Mesenteric fat pad (tissue), 1 donor: ENCODE measurements around the gene PLEKHA6. TPM values are rescaled to one million over a fixed set of nuclear protein-coding genes. Genes with fewer than 3 reads are reported as not detected.
"Not testable (repeated sequence)": the region's sequence is repeated elsewhere in the genome, so short reads cannot be mapped to it uniquely, and the experiment has no call there.

Source experiments
- DNase-seq: peaks from one replicate; pipeline ENCODE4 v3.0.0-alpha.2; 2020; ENCODE audit warnings: low spot score
- total RNA-seq: library from RNA; stranded (reverse); fragmentation: NEBNext Ultra II Directional; extraction: Animal tissue kit (Norgen Biotek cat#: 25700); gene quantifications from one replicate; pipeline ENCODE4 v1.2.1, GENCODE V29; 2021
- donor health status: DM: yes; HTN: yes; CAD: no.

The PLEKHA6 gene
- total RNA-seq, 1 donor from 2014 or later: 3.5 TPM

DNA sequence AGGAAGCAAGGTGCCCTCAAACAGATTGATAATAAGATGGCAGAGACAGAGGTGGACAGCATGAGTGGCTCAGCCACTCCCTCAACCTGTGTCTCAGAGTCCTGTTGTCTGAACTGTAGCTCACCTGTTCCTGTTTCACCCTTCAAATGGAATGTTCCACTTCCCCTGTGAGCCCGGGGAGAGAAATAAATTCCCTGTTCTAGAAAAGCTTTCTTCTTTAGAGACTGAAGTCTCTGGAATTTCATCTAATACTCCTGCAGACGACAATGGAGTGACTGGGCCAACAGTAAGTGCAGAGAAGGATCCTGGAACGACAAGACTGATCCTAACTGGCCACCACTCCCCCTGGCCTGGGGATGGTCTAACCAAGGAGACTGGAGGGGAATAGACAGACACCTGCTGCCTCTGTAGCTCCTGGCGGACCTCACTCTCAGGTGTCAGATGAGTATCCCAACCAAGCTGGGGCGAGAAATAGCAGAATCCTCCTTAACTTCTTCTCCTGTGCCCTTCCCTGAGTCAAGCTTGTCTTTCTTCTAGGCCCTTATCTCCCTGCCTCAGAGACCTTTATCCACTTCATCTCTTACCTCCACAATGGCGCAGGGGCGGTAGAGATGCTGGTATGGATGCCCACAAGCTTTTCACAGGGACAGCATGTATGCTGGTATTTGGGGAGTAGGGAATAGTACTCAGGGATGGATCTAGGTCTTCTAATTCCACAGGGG lies 45.4 kb downstream of the PLEKHA6 start:
- no peak for DNase-seq

DNA sequence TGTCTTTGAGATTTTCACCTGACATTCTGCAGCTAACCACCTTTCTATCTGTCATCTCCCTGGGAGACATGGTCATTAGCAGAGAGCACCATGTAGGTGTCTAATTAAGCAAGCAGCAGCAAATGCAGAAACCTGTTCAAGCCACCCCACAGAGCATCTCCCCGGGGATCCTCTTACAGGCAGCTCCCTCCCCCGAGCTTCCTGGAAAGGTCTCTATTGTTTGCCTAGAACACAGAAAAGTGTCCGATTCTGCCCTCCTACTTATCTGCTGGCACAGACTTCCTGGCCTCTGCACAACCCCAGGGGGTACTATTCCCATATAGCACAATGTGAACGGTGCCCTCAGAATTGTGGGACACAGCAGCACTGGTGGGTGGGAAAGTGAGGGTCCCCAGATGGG lies 46.1 kb downstream of the PLEKHA6 start:
- no peak for DNase-seq

GRCh38 chr1:204310970-204311369 lies 48.8 kb downstream of the PLEKHA6 start:
- not testable (repeated sequence) for DNase-seq

DNA sequence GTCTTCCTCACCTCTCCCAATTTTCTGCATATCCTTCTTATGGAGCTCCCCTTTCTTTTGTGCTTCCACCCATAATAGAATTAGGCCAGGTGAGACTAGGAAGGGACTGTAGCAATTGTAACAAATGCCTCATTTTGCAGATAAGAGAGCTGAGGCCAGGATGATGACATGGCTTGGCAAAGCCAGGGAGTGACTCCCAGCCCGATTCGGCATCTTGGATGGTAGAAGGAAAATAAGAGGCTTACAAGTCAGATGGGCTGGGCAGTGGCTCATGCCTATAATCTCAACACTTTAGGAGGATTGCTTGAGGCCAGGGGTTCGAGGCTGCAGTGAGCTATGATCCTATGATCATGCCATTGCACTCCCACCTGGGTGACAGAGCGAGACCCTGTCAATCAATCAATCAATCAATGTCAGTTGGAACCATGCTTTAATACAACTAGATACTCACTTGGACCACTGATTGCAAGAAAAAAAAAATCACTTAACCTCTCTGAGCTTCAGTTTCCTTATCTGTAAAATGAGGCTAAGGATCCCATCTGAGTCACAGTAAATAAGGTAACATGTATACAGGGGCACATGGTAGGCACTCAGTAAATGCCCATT lies 51.6 kb downstream of the PLEKHA6 start:
- no peak for DNase-seq

GRCh38 chr1:204307334-204307883 lies 52.3 kb downstream of the PLEKHA6 start:
- DNase-seq: no peak

DNA sequence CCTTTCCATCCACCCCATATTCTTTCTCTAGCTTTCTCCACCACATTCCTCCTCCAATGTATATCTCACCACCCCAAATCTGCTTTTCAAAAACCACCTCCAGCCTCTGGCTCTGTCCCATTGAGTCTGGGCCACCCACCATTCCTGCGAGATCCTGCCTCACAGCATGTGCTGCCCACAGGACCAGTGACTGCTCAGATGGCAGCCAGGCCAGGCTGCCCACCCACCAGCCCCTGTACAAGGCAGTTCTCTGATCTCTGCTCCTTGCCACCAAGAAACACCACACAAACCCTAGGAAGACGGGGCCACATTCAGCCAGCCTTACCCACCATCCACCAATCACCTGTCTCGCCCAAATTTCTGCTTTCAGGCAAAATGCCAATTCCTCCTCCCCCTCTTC lies 53.7 kb downstream of the PLEKHA6 start:
- DNase-seq: no peak

DNA sequence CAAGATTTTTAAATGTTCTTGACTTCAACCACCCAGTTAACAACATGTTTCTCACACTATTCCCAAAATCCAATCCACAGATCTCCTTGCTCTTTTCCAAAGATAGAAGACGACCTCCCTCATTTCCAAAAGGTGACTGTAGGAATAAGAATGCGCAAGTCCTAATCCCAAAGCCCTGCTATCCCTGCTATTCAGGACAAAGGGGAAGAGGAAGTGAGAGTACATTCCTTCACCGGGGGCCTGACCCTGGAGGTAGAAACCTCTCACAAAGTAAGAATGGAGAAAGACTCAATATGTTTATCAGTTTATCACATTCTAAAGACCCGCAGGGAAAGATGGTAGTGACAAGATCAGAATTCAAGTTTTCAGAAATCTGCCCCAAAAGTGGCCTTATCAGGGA lies 55.7 kb downstream of the PLEKHA6 start:
- DNase-seq: no peak

GRCh38 chr1:204302769-204303168 lies 57.0 kb downstream of the PLEKHA6 start:
- no peak for DNase-seq

GRCh38 chr1:204301171-204301957 lies 58.4 kb downstream of the PLEKHA6 start:
- no peak for DNase-seq

GRCh38 chr1:204299814-204300365 lies 59.8 kb downstream of the PLEKHA6 start:
- no peak for DNase-seq

- DNase-seq: no peak
These were observed 63.2 kb downstream of the PLEKHA6 start for GRCh38 chr1:204296431-204296988.

- DNase-seq: no peak
These were observed 64.1 kb downstream of the PLEKHA6 start for GRCh38 chr1:204295671-204296070.

DNA sequence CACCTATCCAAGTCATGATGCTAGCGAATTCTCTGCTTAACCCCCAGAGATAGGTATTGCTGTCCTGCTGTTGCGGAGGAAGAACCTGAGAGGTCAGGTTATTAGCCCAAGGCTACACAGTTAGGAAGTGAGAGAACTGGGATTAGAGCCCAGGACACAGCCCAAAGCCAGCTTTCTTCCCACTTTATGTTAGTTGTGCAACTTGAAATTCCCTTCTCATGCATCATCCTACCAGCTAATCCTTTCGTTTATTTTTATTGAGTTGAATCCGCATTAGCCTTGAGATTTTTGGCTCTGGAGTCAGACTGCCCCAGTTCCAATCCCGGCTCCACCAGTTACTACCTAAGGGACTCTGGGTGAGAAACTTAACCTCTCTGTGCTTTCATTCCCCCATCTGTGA lies 65.4 kb downstream of the PLEKHA6 start:
- DNase-seq: no peak

GRCh38 chr1:204293605-204294337 lies 66.0 kb downstream of the PLEKHA6 start:
- no peak for DNase-seq

DNA sequence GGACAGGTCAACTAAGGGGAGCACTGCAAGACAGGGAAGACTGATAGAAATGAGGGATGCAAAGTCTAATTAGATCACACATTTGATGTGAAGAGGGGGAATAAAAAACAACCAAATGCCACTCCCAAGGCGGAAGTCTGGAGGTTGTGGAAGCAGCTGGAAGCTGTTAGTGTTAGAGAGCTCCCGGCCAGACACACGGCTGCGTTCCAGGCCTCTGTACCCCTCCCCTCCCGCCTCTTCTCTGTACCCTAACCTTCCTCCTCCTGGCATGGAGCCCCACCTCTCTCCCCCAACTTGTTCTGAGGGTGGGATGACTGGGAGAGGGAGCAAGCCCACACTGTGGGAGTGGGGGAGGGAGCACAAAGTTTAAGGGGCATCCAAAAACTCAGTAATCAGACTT lies 67.0 kb downstream of the PLEKHA6 start:
- DNase-seq: no peak

DNA sequence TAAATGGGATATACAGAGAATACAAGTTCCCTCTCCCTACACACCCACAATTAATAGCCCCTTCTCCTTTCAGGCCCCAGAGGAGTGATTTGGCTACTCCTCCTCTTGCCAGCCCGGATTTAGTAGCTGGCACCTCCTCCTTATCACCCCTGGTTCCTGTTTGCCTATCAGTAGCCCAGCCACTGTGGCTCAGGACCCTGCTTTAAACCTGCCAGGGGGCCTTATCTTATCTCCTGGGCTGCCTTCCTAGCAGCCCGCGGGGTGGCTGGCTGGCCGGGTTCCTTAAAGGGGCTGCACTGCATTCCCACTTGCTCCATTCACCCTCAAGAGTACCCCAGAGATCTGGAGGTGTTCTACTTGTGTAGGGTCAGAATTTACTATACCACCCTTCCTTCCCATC lies 70.4 kb downstream of the PLEKHA6 start:
- no peak for DNase-seq

DNA sequence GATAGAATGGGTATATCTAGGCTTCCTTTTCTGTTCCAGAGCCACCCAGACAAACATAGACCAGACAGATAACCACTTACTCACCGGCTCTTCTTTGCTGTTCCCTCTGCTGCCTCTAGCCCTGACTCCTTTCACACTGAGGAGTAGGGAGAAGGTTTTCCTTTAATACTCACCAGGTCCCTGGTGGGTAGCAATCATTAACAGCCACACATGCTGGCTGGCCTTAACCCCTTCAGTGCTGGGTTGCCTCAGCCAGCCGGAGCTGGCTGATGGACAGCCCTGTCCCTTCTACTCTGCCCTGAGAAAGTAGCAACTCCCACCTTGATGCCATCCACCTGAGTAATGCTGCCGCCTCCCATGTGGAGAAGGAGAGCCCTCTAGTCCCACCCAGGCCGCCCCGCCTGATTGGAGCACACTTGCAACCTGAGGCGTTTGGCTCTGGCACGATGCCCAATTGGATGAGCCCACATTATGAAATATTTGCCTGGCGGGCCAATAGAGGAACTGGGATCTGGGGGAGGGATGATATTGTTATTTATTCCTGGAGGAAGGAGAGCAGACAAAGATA lies 71.6 kb downstream of the PLEKHA6 start:
- no peak for DNase-seq

DNA sequence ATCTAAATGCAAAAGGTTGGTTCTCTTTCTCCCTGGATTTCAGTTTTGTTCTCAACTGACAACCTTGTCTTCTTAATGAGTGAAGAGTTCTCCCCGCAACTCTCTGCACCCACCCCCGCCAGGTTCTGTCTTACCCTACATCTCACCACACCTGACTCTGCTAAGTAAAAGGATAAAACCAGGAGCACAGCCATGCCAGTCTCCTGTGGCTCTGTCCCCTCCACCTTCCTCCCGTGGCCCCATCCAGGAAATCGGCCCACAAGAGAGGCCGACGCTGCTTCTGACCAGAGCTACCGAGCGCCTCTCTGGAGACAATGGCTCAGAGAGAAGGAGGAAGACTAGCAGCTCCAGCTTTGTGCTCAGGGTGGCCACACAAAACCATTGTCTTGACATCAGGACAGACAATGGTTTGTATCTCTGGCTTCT lies 72.2 kb downstream of the PLEKHA6 start:
- no peak for DNase-seq

DNA sequence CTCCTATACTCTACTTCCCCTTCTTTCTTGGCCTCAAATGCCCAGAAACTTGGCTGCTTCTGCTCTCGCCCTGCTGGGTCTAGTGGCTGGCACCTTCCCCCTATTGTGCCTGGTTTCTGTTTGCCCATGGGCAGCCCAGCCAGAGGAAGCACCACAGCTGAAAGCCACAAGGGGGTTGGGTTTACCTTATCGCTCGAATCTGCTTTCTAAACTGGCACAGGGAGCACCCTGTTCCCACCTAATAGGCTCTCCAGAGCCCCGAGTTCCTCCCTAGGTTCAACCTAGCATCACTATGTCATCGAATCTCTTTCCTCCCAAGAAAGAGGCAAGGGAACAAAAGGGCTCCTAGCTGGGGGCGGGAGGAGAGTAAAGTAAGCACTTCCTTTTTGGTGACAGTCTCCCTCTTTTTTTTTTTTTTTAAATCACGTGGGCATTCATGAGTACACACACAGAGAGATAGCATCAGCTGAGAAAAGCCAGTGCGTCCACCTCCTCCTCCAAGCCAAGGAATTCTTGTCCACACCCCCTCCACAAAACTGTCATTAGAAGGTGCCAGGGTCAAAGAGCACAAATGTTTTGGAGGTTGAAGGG lies 72.8 kb downstream of the PLEKHA6 start:
- DNase-seq: no peak

DNA sequence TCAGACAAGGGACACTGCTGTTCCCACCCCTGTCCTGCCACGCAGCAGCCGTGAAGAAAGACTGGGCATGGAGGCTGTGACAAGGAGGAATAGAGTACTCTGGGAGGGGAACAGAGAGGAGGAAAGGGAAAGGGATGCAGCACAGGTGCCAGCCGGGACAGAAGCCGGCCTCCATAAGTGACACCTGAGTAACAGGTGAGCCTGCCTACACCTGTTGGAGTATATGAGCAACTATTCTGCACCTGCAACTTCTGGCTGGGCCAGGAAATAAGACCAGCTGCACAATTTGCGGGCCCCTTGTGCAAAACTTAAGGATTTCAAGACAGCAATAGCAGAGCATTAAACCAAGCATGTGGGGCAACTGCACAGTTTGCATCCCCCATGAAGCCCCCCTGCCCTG lies 73.4 kb downstream of the PLEKHA6 start:
- DNase-seq: peak; percentile 62
